B cell (primary cell): ENCODE measurements around the gene APLF.

Source experiments
- CTCF ChIP-seq: fragments of 200-600 bp; IDR thresholded peaks from one replicate; pipeline ENCODE4 v1.8.0; 2022; ENCODE audit warnings: antibody characterized with exemption, mild to moderate bottlenecking
- EZH2 ChIP-seq: IDR thresholded peaks from 2 replicates; pipeline ENCODE4 v1.6.1; 2012; ENCODE audit warnings: borderline replicate concordance, low read depth, mild to moderate bottlenecking, moderate library complexity, low read length; ENCODE audit not compliant: insufficient read depth, poor library complexity, severe bottlenecking

- TF ChIP-seq CTCF: no peak
- no peak for TF ChIP-seq EZH2
Observed at GRCh38 chr2:68505603-68506159, 38.3 kb downstream of the APLF start.
